Tibial artery (tissue), 4 donors: ENCODE measurements around the gene DNAJC3.
"Not testable (repeated sequence)": the region's sequence is repeated elsewhere in the genome, so short reads cannot be mapped to it uniquely, and the experiment has no call there.

Experiments
- DNase-seq, 2 donors: peaks; one replicate each; pipeline ENCODE4 v3.0.0-alpha.2; 2019
- H3K27ac ChIP-seq, 2 donors: fragments of 200-600 bp; sonication (generic) in 1 of 2; 1 replicate in 1 of 2; 2 replicates in 1 of 2; pipeline ENCODE4 v1.5.1; 2018 to 2019; ENCODE audit warnings: mild to moderate bottlenecking in 1 of 2
- H3K27me3 ChIP-seq, 2 donors: fragments of 200-600 bp; sonication (generic) in 1 of 2; one replicate each; pipeline versions ENCODE4 v1.5.1 to v1.6.0; 2016 to 2019
- H3K36me3 ChIP-seq, 3 donors: fragments of 200-600 bp; sonication (generic) in 2 of 3; one replicate each; pipeline ENCODE4 v1.5.1; 2016 to 2019; ENCODE audit warnings: mild to moderate bottlenecking in 2 of 3
- H3K4me1 ChIP-seq, 4 donors: fragments of 200-600 bp; sonication (generic) in 2 of 4; 1 replicate in 3 of 4; 2 replicates in 1 of 4; pipeline ENCODE4 v1.5.1; 2016 to 2019
- H3K4me3 ChIP-seq, 2 donors: fragments of 200-600 bp; sonication (generic) in 1 of 2; 1 replicate in 1 of 2; 2 replicates in 1 of 2; pipeline ENCODE4 v1.5.1; 2018 to 2019; ENCODE audit warnings: mild to moderate bottlenecking in 2 of 2
- H3K9me3 ChIP-seq, 3 donors: fragments of 200-600 bp; sonication (generic) in 1 of 3; one replicate each; pipeline ENCODE4 v1.5.1; 2016 to 2019
- CTCF ChIP-seq, 2 experiments: fragments of 200-600 bp in 1 of 2; fragments of 450-650 bp in 1 of 2; IDR thresholded peaks; one replicate each; pipeline ENCODE4 v1.5.1; 2017 to 2019; ENCODE audit warnings: antibody characterized with exemption in 2 of 2, mild to moderate bottlenecking in 1 of 2, moderate library complexity in 1 of 2
- intact Hi-C: fragments of 100-400 bp; cut with DNase I; formaldehyde crosslinking; loops from one replicate; pipeline ENCODE4 v1.15.0; 2023; ENCODE audit warnings: low total_unique reads

Gene DNAJC3

DNA sequence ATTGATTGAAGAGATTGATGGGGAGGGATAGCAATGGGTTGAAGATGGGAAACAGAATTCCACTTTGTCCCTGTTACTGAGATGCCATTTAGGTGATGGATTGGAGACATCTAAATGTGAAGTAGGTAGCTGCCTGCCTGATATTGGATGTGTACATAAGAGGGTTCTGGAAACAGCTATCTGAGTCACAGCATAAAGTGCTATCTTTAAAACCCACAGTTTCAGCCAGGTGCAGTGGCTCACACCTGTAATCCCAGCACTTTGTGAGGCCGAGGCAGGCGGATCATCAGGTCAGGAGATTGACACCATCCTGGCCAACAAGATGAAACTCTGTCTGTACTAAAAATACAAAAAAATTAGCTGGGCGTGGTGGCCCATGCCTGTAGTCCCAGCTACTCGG lies 72.6 kb downstream of the DNAJC3 start:
- intact Hi-C loops: no loop called here
- H3K36me3 ChIP-seq: no peaks in the 10 kb centered on the region
- no peaks in the 10 kb centered on the region for H3K27me3 ChIP-seq
- no peaks in the 10 kb centered on the region for H3K9me3 ChIP-seq
- no peak overlapping the region for H3K4me3 ChIP-seq
- no peak for DNase-seq
- no peaks in the 10 kb centered on the region for H3K4me1 ChIP-seq
- no peak for TF ChIP-seq CTCF (IDR thresholded peaks at IDR 0.05)
- H3K27ac ChIP-seq: no peak overlapping the region

GRCh38 chr13:95752677-95753076 lies 75.7 kb downstream of the DNAJC3 start:
- intact Hi-C loops: no loop called here
- no peak for DNase-seq
- Histone ChIP-seq H3K36me3 (no peaks in the 10 kb centered on the region), H3K27ac (no peak overlapping the region), H3K4me3 (no peak overlapping the region), H3K4me1 (no peaks in the 10 kb centered on the region), H3K27me3 (no peaks in the 10 kb centered on the region), H3K9me3 (no peaks in the 10 kb centered on the region)
- no peak for TF ChIP-seq CTCF (IDR thresholded peaks at IDR 0.05)

DNA sequence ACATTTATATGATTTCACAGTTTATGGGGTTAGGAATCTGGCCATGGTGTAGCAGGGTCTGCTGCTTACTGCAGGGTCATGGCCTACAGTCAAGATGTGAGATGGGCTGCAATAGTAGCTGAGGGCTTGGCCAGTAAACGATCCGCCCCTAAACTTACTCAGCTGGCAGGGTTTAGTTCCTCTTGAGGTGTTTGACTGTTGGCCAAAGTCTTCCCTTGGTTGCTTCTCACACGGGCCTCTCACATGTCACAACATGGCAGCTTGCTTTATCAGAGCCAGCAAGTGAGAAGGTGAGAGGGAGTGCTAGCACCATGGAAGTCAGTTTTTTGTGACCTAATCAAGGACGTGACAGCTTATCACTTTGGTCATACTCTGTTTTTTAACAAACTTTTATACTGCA lies 77.1 kb downstream of the DNAJC3 start:
- Histone ChIP-seq H3K27ac (no peak overlapping the region), H3K4me1 (no peaks in the 10 kb centered on the region), H3K9me3 (no peaks in the 10 kb centered on the region), H3K27me3 (no peaks in the 10 kb centered on the region), H3K4me3 (no peak overlapping the region), H3K36me3 (no peaks in the 10 kb centered on the region)
- no peak for DNase-seq
- no peak for TF ChIP-seq CTCF (IDR thresholded peaks at IDR 0.05)
- intact Hi-C loops: no loop called here

GRCh38 chr13:95756072-95756471 lies 79.1 kb downstream of the DNAJC3 start:
- Histone ChIP-seq H3K36me3 (peaks cover 0 to 7% (median 0%) of the 10 kb centered on the region in 3 donors), H3K4me3 (no peak overlapping the region), H3K4me1 (no peaks in the 10 kb centered on the region), H3K27ac (no peak overlapping the region), H3K27me3 (no peaks in the 10 kb centered on the region), H3K9me3 (no peaks in the 10 kb centered on the region)
- no peak for DNase-seq
- intact Hi-C loops: no loop called here
- no peak for TF ChIP-seq CTCF (IDR thresholded peaks at IDR 0.05)

- intact Hi-C loops, DNase-seq, H3K4me3 ChIP-seq, H3K27me3 ChIP-seq, H3K9me3 ChIP-seq, H3K4me1 ChIP-seq, H3K27ac ChIP-seq: not testable (repeated sequence)
- H3K36me3 ChIP-seq: peaks cover 26 to 57% (median 32%) of the 10 kb centered on the region in 3 donors
Observed at GRCh38 chr13:95762626-95763025, 85.7 kb downstream of the DNAJC3 start.

DNA sequence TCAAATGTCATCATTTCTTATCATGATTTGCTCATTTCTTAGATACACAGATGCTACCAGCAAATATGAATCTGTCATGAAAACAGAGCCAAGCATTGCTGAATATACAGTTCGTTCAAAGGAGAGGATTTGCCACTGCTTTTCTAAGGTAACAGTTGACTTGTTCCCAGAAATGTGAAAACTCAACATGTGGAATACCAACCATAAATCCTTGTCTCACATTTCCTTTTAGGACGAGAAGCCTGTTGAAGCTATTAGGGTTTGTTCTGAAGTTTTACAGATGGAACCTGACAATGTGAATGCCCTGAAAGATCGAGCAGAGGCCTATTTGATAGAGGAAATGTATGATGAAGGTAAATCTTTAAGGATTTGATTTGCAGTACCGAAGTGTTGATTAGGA lies 86.7 kb downstream of the DNAJC3 start:
- intact Hi-C loops: no loop called here
- peaks cover 26 to 57% (median 34%) of the 10 kb centered on the region in 3 donors for H3K36me3 ChIP-seq
- H3K4me1 ChIP-seq: no peaks in the 10 kb centered on the region
- H3K9me3 ChIP-seq: no peaks in the 10 kb centered on the region
- no peak for DNase-seq
- H3K27ac ChIP-seq: no peak overlapping the region
- H3K4me3 ChIP-seq: no peak overlapping the region
- no peaks in the 10 kb centered on the region for H3K27me3 ChIP-seq
- TF ChIP-seq CTCF (IDR thresholded peaks at IDR 0.05): no peak
